Cardiac muscle cell (in vitro differentiated cells and primary cell): ENCODE measurements around the gene ALDH3A1. TPM values are rescaled to one million over a fixed set of nuclear protein-coding genes. Genes with fewer than 3 reads are reported as not detected.

Experiments
- DNase-seq, 2 donors: peaks; one replicate each; pipeline versions ENCODE4 v3.0.0 to v3.0.0-alpha.2; 2010 to 2017; ENCODE audit warnings: low read depth in 1 of 2, low spot score in 1 of 2
- H3K27ac ChIP-seq: fragments of 200-600 bp; sonication (generic); 2 replicates; pipeline ENCODE4 v1.5.1; 2016
- H3K27me3 ChIP-seq: fragments of 200-600 bp; sonication (generic); 2 replicates; pipeline ENCODE4 v1.6.0; 2016; ENCODE audit warnings: control low read depth
- H3K36me3 ChIP-seq: fragments of 200-600 bp; sonication (generic); 2 replicates; pipeline ENCODE4 v1.5.1; 2016; ENCODE audit warnings: control low read depth
- H3K4me1 ChIP-seq: fragments of 200-600 bp; sonication (generic); 2 replicates; pipeline ENCODE4 v1.8.1; 2017; ENCODE audit warnings: low read depth, mild to moderate bottlenecking, mixed run types
- H3K4me3 ChIP-seq: fragments of 200-600 bp; sonication (generic); 2 replicates; pipeline ENCODE4 v1.5.1; 2016; ENCODE audit warnings: mild to moderate bottlenecking
- H3K9me3 ChIP-seq: fragments of 200-600 bp; sonication (generic); 2 replicates; pipeline ENCODE4 v1.5.1; 2017; ENCODE audit warnings: low read depth, mild to moderate bottlenecking, control low read depth
- CTCF ChIP-seq: IDR thresholded peaks from 2 replicates; pipeline ENCODE4 v1.5.1; 2012; ENCODE audit warnings: low read depth, mild to moderate bottlenecking, low read length
- polyA plus RNA-seq: library from polyadenylated mRNA; unstranded; fragments of >200 nt; fragmentation: Nextera tagmentation; extraction: Ambion mirVana; gene quantifications from 2 replicates; pipeline ENCODE4 v1.2.1, GENCODE V29; 2016
- total RNA-seq: library from RNA; depleted of rRNA; stranded (reverse); fragments of >200 nt; gene quantifications from 2 replicates; pipeline ENCODE4 v1.2.3, GENCODE V29; 2016

ALDH3A1 gene
- total and polyA plus RNA-seq, 2 experiments from 2014 or later, result not detected

DNA sequence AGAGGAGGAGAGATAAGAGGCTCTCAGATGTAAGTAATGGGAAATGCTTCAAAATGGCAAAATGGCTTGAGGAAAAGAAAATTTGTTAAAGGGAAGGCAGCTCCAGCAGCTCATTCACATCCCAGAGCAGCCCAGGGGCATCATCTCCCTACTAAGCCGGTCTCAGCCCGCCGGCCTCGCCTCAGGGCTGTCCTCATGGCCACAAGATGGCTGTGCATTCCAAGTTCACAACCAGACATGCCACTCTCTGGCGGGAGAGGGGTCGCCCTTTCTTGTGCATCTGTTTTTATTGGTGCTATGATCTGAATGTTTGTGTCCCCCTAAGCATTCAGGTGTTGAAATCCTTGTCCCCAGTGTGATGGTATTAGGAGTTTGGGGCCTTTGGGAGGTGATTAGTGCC, 18.2 kb downstream of the ALDH3A1 start:
- no peak overlapping the region for H3K27ac ChIP-seq
- H3K9me3 ChIP-seq, result no peaks in the 10 kb centered on the region
- no peaks in the 10 kb centered on the region for H3K36me3 ChIP-seq
- DNase-seq, result no peak
- TF ChIP-seq CTCF, result no peak
- H3K4me1 ChIP-seq, result peaks cover 12% of the 10 kb centered on the region
- no peaks in the 10 kb centered on the region for H3K27me3 ChIP-seq
- H3K4me3 ChIP-seq, result no peak overlapping the region

DNA sequence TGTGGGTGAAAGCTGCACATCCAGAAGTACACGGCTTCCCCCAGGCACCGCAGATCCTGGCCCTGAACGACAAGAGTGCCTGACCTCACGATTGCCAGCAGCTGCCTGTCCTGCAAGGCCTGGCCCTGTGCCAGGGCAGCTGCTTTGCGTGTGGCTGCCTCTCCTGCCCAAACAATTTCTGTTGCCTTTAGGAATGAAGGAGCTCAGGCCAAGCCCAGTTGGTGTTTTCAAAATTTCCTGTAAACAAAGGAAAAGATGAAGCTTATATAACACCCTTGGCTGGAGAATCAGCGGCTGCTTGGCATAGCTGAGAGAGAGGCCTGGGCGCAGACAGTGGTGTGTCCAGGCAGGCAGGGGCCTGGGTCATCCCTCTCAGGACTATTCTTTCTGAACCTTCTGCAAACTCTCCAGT, 20.0 kb downstream of the ALDH3A1 start:
- Histone ChIP-seq H3K36me3 (no peaks in the 10 kb centered on the region), H3K4me1 (peaks cover 13% of the 10 kb centered on the region), H3K9me3 (no peaks in the 10 kb centered on the region), H3K4me3 (no peak overlapping the region), H3K27ac (peak overlapping the region; percentile 53), H3K27me3 (no peaks in the 10 kb centered on the region)
- DNase-seq, result peak; percentile 81 to 89
- TF ChIP-seq CTCF, result no peak

- Histone ChIP-seq H3K4me1 (peaks cover 18% of the 10 kb centered on the region), H3K36me3 (no peaks in the 10 kb centered on the region), H3K27me3 (no peaks in the 10 kb centered on the region), H3K9me3 (no peaks in the 10 kb centered on the region), H3K27ac (peak overlapping the region; percentile 53), H3K4me3 (no peak overlapping the region)
- TF ChIP-seq CTCF, result no peak
- DNase-seq, result peak in 1 of 2 donors; percentile 92
Observed at GRCh38 chr17:19727501-19728078, 20.5 kb downstream of the ALDH3A1 start.

DNA sequence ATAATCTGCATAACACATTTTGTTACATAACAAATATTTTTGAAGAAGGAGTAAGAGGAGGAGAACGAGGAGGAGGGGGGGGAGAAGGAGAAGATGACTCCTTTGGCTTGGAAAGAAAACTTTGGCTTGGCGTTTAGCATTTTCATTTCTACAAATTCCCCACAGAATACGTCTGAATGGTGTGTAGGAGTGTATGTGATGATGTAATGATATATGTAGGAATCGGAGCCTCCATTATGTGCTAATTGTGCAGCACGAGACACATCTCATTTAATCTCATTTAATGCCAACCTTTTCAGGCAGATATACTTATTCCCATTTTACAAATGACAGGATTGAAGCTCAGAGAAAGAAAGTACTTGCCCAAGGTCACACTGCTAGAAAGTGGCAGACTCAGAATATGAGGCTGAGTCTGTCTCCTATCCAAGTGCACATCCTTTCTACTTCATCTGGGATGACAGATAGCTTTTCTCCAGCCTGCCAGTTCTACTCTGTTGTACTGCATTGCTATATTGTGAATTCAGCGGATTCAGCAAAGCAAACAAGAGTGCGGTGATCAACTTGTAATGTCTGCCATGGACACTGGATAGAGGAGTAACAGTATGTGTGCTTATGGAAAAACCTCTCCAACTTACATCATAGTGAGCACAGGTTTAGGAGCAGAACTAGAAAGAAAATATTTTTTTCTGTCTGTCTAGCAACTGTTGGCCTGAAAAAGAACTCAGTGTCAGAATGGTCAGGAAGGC, 21.3 kb downstream of the ALDH3A1 start:
- Histone ChIP-seq H3K27ac (no peak overlapping the region), H3K9me3 (no peaks in the 10 kb centered on the region), H3K36me3 (no peaks in the 10 kb centered on the region), H3K27me3 (no peaks in the 10 kb centered on the region), H3K4me3 (no peak overlapping the region), H3K4me1 (peaks cover 21% of the 10 kb centered on the region)
- no peak for TF ChIP-seq CTCF
- peak in 1 of 2 donors; percentile 72 for DNase-seq

DNA sequence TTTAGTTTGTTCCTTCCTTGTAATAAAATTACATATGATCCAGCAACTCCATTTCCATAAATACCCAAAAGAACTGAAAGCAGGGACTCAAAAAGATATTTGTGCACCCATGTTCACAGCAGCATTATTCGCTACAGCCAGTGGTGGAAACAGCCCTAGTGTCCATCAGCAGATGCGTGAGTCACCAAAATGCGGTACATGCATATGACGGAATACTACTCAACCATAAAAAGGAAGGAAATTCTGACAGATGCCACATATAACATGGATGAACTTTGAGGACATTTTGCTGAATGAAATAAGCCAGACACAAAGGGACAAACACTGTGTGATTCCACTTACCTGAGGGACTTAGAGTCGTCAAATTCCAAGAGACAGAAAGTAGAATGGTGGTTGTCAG, 22.6 kb downstream of the ALDH3A1 start:
- H3K27ac ChIP-seq, result no peak overlapping the region
- no peak for DNase-seq
- H3K4me1 ChIP-seq, result peaks cover 26% of the 10 kb centered on the region
- no peaks in the 10 kb centered on the region for H3K36me3 ChIP-seq
- H3K27me3 ChIP-seq, result no peaks in the 10 kb centered on the region
- H3K9me3 ChIP-seq, result no peaks in the 10 kb centered on the region
- TF ChIP-seq CTCF, result no peak
- H3K4me3 ChIP-seq, result no peak overlapping the region
